HepG2 (cell line): ENCODE results near the gene RFTN1. TPM values are rescaled to one million over a fixed set of nuclear protein-coding genes. Genes with fewer than 3 reads are reported as not detected.
A peak's percentile ranks its signal among the peaks of the same experiment; 100 is the strongest.

ENCODE experiments used
- ATF4 ChIP-seq, 2 experiments: fragments of 450-650 bp in 1 of 2; sonication (generic) in 1 of 2; formaldehyde crosslinking; IDR thresholded peaks; 2 replicates each; pipeline versions ENCODE4 v1.5.0 to v1.8.0; 2020 to 2022; ENCODE audit warnings: mild to moderate bottlenecking in 1 of 2, missing genetic modification reagents in 1 of 2
- EHMT2 ChIP-seq: fragments of 200-600 bp; sonication (generic); IDR thresholded peaks from 2 replicates; pipeline ENCODE4 v1.7.0; 2017; ENCODE audit warnings: antibody characterized with exemption, low read depth, low read length, borderline replicate concordance
- HMG20A ChIP-seq: IDR thresholded peaks from 2 replicates; pipeline ENCODE4 v1.6.1; 2016; ENCODE audit warnings: borderline replicate concordance
- HMGXB3 ChIP-seq: sonication (generic); formaldehyde crosslinking; IDR thresholded peaks from 2 replicates; pipeline ENCODE4 v1.4.0; 2020; ENCODE audit warnings: missing genetic modification reagents, borderline replicate concordance
- RARA ChIP-seq: IDR thresholded peaks from 2 replicates; pipeline ENCODE4 v1.6.1; 2016; ENCODE audit warnings: missing genetic modification reagents, missing compliant biosample characterization
- SIX4 ChIP-seq: sonication (generic); formaldehyde crosslinking; IDR thresholded peaks from 2 replicates; pipeline ENCODE4 v1.4.0; 2020; ENCODE audit warnings: missing genetic modification reagents
- ZBTB43 ChIP-seq: sonication (generic); formaldehyde crosslinking; conservative IDR thresholded peaks from 2 replicates; pipeline ENCODE4 v1.4.0; 2020; ENCODE audit warnings: missing genetic modification reagents
- ZBTB7B ChIP-seq: sonication (generic); formaldehyde crosslinking; IDR thresholded peaks from 2 replicates; pipeline ENCODE4 v1.4.0; 2020; ENCODE audit warnings: missing genetic modification reagents
- ZNF331 ChIP-seq: sonication (generic); formaldehyde crosslinking; IDR thresholded peaks from 2 replicates; pipeline ENCODE4 v1.4.0; 2020; ENCODE audit warnings: missing genetic modification reagents
- ZNF609 ChIP-seq: sonication (generic); formaldehyde crosslinking; IDR thresholded peaks from 2 replicates; pipeline ENCODE4 v1.4.0; 2020; ENCODE audit warnings: mild to moderate bottlenecking, missing genetic modification reagents, borderline replicate concordance
- polyA plus RNA-seq, 8 experiments: library from polyadenylated mRNA; depleted of rRNA in 3 of 8; stranded (reverse) in 7 of 8; unstranded in 1 of 8; fragments of >200 nt; fragmentation: Illumina TruSeq in 4 of 8; extraction: Trizol in 4 of 8; gene quantifications; 2 replicates each; pipeline versions ENCODE4 v1.2.1 to v1.2.3, GENCODE V29; 2011 to 2016; ENCODE audit warnings: low read depth in 4 of 8, missing spikeins in 1 of 8, mixed read lengths in 1 of 8; ENCODE audit not compliant: insufficient read depth in 1 of 8
- total RNA-seq, 5 experiments: library from RNA; depleted of rRNA; stranded (reverse); fragments of >200 nt; fragmentation: Illumina TruSeq; extraction: Trizol; gene quantifications; 2 replicates each; pipeline ENCODE4 v1.2.3, GENCODE V29; 2016; ENCODE audit warnings: low read depth in 1 of 5
- TF ChIP-seq, protein P1 (sequence below): IDR thresholded peaks from 2 replicates; pipeline ENCODE4 v1.4.0; 2020; ENCODE audit warnings: mild to moderate bottlenecking, missing genetic modification reagents
- TF ChIP-seq, protein P2 (sequence below): sonication (generic); formaldehyde crosslinking; IDR thresholded peaks from 2 replicates; pipeline ENCODE4 v1.8.1; 2023; ENCODE audit warnings: mild to moderate bottlenecking, missing genetic modification reagents, borderline replicate concordance

The RFTN1 gene
- total and polyA plus RNA-seq, 2 of the 13 experiments (the other 11 are each of a cell fraction or from before 2014, with no cell fraction given): not detected

DNA sequence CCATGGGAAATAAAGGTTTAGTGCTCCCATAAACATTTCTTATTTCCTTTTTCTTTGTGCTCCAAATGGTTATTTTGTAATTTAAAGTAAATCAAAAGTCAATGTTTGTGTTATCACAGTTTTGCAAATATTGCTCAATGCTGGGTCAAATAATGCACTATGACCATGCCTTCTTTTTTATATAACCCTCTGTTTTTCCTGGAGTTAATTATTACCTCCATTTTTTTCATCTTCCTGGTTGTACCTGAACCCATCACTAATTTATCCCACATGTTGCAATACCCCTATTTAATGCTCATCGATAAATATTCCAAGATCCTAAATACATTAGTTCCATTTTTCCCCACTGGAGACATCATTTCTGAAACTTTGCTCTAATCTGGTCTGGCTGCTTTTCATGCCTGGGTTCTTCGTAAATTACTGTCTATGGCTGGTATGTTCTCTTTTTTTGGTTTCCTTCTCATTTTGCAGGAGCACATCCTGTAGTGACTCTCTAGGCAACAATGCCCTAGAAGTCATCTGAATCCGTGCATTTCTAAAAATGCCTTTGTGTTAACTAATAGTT lies 182.1 kb downstream of the RFTN1 start (continued):
- TF ChIP-seq ZNF609 (CRISPR knock-in tag): peak; percentile 74
- TF ChIP-seq HMGXB3 (CRISPR knock-in tag): no peak
- TF ChIP-seq EHMT2: peak; percentile 60; the same call in 1 of the 2 replicates
- TF ChIP-seq ZBTB43 (CRISPR knock-in tag): 0 out of 2 replicates have a peak, but pooled peaks have one; percentile 52
- TF ChIP-seq RARA (CRISPR knock-in tag): peak; percentile 70
- TF ChIP-seq ZBTB7B (CRISPR knock-in tag): no peak
- TF ChIP-seq HMG20A: peak; percentile 95
- TF ChIP-seq SIX4: 0 out of 2 replicates have a peak, but pooled peaks have one; percentile 18
- 0 out of 2 replicates have a peak, but pooled peaks have one; percentile 50 for TF ChIP-seq ZNF331 (CRISPR knock-in tag)
- TF ChIP-seq, protein P1, sequence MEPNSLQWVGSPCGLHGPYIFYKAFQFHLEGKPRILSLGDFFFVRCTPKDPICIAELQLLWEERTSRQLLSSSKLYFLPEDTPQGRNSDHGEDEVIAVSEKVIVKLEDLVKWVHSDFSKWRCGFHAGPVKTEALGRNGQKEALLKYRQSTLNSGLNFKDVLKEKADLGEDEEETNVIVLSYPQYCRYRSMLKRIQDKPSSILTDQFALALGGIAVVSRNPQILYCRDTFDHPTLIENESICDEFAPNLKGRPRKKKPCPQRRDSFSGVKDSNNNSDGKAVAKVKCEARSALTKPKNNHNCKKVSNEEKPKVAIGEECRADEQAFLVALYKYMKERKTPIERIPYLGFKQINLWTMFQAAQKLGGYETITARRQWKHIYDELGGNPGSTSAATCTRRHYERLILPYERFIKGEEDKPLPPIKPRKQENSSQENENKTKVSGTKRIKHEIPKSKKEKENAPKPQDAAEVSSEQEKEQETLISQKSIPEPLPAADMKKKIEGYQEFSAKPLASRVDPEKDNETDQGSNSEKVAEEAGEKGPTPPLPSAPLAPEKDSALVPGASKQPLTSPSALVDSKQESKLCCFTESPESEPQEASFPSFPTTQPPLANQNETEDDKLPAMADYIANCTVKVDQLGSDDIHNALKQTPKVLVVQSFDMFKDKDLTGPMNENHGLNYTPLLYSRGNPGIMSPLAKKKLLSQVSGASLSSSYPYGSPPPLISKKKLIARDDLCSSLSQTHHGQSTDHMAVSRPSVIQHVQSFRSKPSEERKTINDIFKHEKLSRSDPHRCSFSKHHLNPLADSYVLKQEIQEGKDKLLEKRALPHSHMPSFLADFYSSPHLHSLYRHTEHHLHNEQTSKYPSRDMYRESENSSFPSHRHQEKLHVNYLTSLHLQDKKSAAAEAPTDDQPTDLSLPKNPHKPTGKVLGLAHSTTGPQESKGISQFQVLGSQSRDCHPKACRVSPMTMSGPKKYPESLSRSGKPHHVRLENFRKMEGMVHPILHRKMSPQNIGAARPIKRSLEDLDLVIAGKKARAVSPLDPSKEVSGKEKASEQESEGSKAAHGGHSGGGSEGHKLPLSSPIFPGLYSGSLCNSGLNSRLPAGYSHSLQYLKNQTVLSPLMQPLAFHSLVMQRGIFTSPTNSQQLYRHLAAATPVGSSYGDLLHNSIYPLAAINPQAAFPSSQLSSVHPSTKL (CRISPR knock-in tag): peak; percentile 84
- TF ChIP-seq ATF4 (CRISPR knock-in tag; IDR thresholded peaks at IDR 0.05): 0 out of 4 replicates have a peak, but pooled peaks of 1 of the 2 experiments have one; percentile 47
- TF ChIP-seq, protein P2, sequence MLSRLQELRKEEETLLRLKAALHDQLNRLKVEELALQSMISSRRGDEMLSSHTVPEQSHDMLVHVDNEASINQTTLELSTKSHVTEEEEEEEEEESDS (CRISPR knock-in tag): no peak
